HG03354 (cell line): ENCODE data around the gene NFAM1.

Experiments used
- ATAC-seq: cut with Tn5 transposase; IDR thresholded peaks from one replicate; pipeline ENCODE4 v1.9.1; 2021; ENCODE audit warnings: mild to moderate bottlenecking; ENCODE audit not compliant: unreplicated experiment, poor library complexity, severe bottlenecking

Gene NFAM1

GRCh38 chr22:42417645-42418305 is 14.4 kb downstream of the NFAM1 start:
- no peak for ATAC-seq

- ATAC-seq: no peak
These were observed 15.5 kb downstream of the NFAM1 start for GRCh38 chr22:42416671-42417230.

- no peak for ATAC-seq
These were observed 17.5 kb downstream of the NFAM1 start for GRCh38 chr22:42414565-42415303.

- no peak for ATAC-seq
These were observed 18.2 kb downstream of the NFAM1 start for GRCh38 chr22:42414021-42414420.

GRCh38 chr22:42412744-42413333 is 19.4 kb downstream of the NFAM1 start:
- no peak for ATAC-seq

- ATAC-seq: no peak
These were observed 21.5 kb downstream of the NFAM1 start for GRCh38 chr22:42410708-42411107.

GRCh38 chr22:42408810-42409529 is 23.2 kb downstream of the NFAM1 start:
- no peak for ATAC-seq

- ATAC-seq: no peak
These were observed 23.9 kb downstream of the NFAM1 start for GRCh38 chr22:42408276-42408675.

GRCh38 chr22:42404266-42404665 is 27.9 kb downstream of the NFAM1 start:
- ATAC-seq: no peak

GRCh38 chr22:42401535-42402334 is 30.5 kb downstream of the NFAM1 start:
- no peak for ATAC-seq

GRCh38 chr22:42400811-42401534 is 31.2 kb downstream of the NFAM1 start:
- ATAC-seq: no peak

GRCh38 chr22:42399315-42400271 is 32.6 kb downstream of the NFAM1 start:
- no peak for ATAC-seq

GRCh38 chr22:42397332-42398249 is 34.6 kb downstream of the NFAM1 start:
- ATAC-seq: no peak

GRCh38 chr22:42396621-42397331 is 35.4 kb downstream of the NFAM1 start:
- ATAC-seq: no peak

- no peak for ATAC-seq
These were observed 43.1 kb downstream of the NFAM1 start for GRCh38 chr22:42389143-42389542.
